ENCODE data around the gene REXO4. TPM values are rescaled to one million over a fixed set of nuclear protein-coding genes. Genes with fewer than 3 reads are reported as not detected.
A peak's percentile ranks its signal among the peaks of the same experiment; 100 is the strongest.

The REXO4 gene
- total and polyA plus RNA-seq, 2 of the 8 experiments (the other 6 are each of a cell fraction or from before 2014, with no cell fraction given): 19.1 to 38.3 TPM

GRCh38 chr9:133406480-133407307, 11.1 kb downstream of the REXO4 start:
- H2BK120ac ChIP-seq (replicated peaks; ENCODE audit: low read depth, low read length): no peak overlapping the region
- H3K9me3 ChIP-seq (ENCODE audit: insufficient read depth in 2 of 2, low read depth in 1 of 2, low read length in 1 of 2): no peaks in the 10 kb centered on the region
- H3K18ac ChIP-seq (ENCODE audit: extremely low read depth, low read length): no peak overlapping the region
- no peak overlapping the region for H3K23ac ChIP-seq (ENCODE audit: insufficient read length)
- H2BK12ac ChIP-seq (ENCODE audit: low read depth, low read length): no peak overlapping the region
- no peak overlapping the region for H2AFZ ChIP-seq (ENCODE audit: low read length)
- H2BK5ac ChIP-seq (ENCODE audit: low read depth, low read length): 0 out of 2 replicates have a peak overlapping the region, but pooled peaks have one; percentile 35
- H3K36me3 ChIP-seq (ENCODE audit: control insufficient read depth in 2 of 4, insufficient read depth in 4 of 4, low read length in 3 of 4): peaks cover 17 to 48% (median 34%) of the 10 kb centered on the region in 4 experiments; a peak in 7 of 8 replicates
- no peak overlapping the region for H3K56ac ChIP-seq (replicated peaks; ENCODE audit: insufficient read length, low read depth, low read length)
- DNase-seq (ENCODE audit: low read depth in 1 of 2, low spot score in 2 of 2) (peak; percentile 49 to 89), FAIRE-seq (peak; percentile 32)
- no peak overlapping the region for H3K27ac ChIP-seq (ENCODE audit: low read depth, low read length)
- H3K23me2 ChIP-seq (ENCODE audit: low read depth, low read length): no peaks in the 10 kb centered on the region
- ChIA-PET CTCF (ENCODE audit: partially characterized antibody) (interaction anchor here (0.6 to 4.6 kb wide), 13 partner anchors 9 to 185 kb away, joined by 3 to 32 read pairs (median 4); partner anchors contain the start of genes SURF1 and SURF2), POLR2A (ENCODE audit: partially characterized antibody) (interaction anchor here (5.6 kb wide), 1 partner anchor 9 kb away, joined by 31 read pairs; no protein-coding TSS in a partner anchor)
- no peaks in the 10 kb centered on the region for H3K79me2 ChIP-seq (ENCODE audit: control insufficient read depth in 1 of 2, insufficient read depth in 2 of 2, low read length in 2 of 2)
- no peak overlapping the region for H3K4me3 ChIP-seq (ENCODE audit: extremely low read depth in 1 of 4, insufficient read depth in 2 of 4, low read depth in 3 of 4, low read length in 4 of 4)
- H4K20me1 ChIP-seq (replicated peaks in 1 of 2; ENCODE audit: control insufficient read depth in 1 of 2, insufficient read depth in 2 of 2, low read length in 2 of 2): peaks cover 15 to 20% of the 10 kb centered on the region in 2 experiments
- H3K4me2 ChIP-seq (ENCODE audit: insufficient read depth in 1 of 2, low read depth in 2 of 2, low read length in 2 of 2): no peak overlapping the region
- H3K4me1 ChIP-seq (replicated peaks in 1 of 4; ENCODE audit: control insufficient read depth in 3 of 4, insufficient read depth in 4 of 4, low read length in 3 of 4): no peaks in the 10 kb centered on the region
- no peaks in the 10 kb centered on the region for H3K27me3 ChIP-seq (replicated peaks in 1 of 4; ENCODE audit: control insufficient read depth in 3 of 4, extremely low read depth in 1 of 4, insufficient read depth in 3 of 4, low read length in 3 of 4)
- H2BK20ac ChIP-seq (ENCODE audit: low read length): no peak overlapping the region
- no peak overlapping the region for H3K4ac ChIP-seq (replicated peaks; ENCODE audit: insufficient read length, low read depth, low read length)
- no peak overlapping the region for H3K14ac ChIP-seq (ENCODE audit: insufficient read length)
- 0 out of 2 replicates have a peak, but pooled peaks cover 3% of the 10 kb centered on the region for H3K79me1 ChIP-seq (ENCODE audit: low read depth, low read length)
- no peak overlapping the region for H2BK15ac ChIP-seq (ENCODE audit: low read length)
- H4K5ac ChIP-seq (ENCODE audit: insufficient read length, low read depth, low read length): no peak overlapping the region
- no peak overlapping the region for H4K91ac ChIP-seq (replicated peaks; ENCODE audit: insufficient read length, low read length)
- 75% methylated on average over 21 of the region's 24 CpGs; no CpG with 5 or more reads in 1 of the 2 experiments for WGBS, 2 experiments (ENCODE audit: extremely low coverage in 1 of 2, insufficient coverage in 1 of 2, insufficient read length in 1 of 2, insufficient replicate concordance in 2 of 2, low coverage in 1 of 2, low lambda C conversion rate in 2 of 2, missing lambda C conversion rate in 1 of 2)
- H2AK5ac ChIP-seq (ENCODE audit: low read depth, low read length): no peak overlapping the region
- peak overlapping the region; percentile 4; the same call in 1 of the 2 replicates for H4K8ac ChIP-seq (ENCODE audit: extremely low read depth, insufficient read depth, low read length)
- no peak overlapping the region for H3K9ac ChIP-seq (replicated peaks in 1 of 4; ENCODE audit: extremely low read depth in 1 of 4, low read depth in 3 of 4, low read length in 3 of 4)
- TF ChIP-seq RAD21 (IDR thresholded peaks at IDR 0.05 in 1 of 2, conservative IDR thresholded peaks at IDR 0.05 in 1 of 2; ENCODE audit: low read depth in 2 of 2, low read length in 2 of 2) (peak; percentile 55 to 60), GABPA (IDR thresholded peaks at IDR 0.05; ENCODE audit: borderline replicate concordance, insufficient read depth, low read length) (0 out of 2 replicates have a peak, but pooled peaks have one; percentile 31), ATF2 (IDR thresholded peaks at IDR 0.05; ENCODE audit: low read length) (no peak), CTBP2 (IDR thresholded peaks at IDR 0.05; ENCODE audit: borderline replicate concordance, insufficient read depth, insufficient read length, low read length) (no peak), YY1 (IDR thresholded peaks at IDR 0.05; ENCODE audit: low read depth, low read length) (peak; percentile 7; the same call in 1 of the 2 replicates), TBP (IDR thresholded peaks at IDR 0.05; ENCODE audit: low read depth, low read length) (no peak), ZNF274 (IDR thresholded peaks at IDR 0.05; ENCODE audit: borderline replicate concordance, extremely low read depth, low read length) (no peak), CBX8 (IDR thresholded peaks at IDR 0.05; ENCODE audit: borderline replicate concordance, low read depth, low read length) (no peak), SIX5 (IDR thresholded peaks at IDR 0.05; ENCODE audit: low read depth, low read length) (no peak)

All from H1 (cell line).